Astrocyte (in vitro differentiated cells and primary cell): Measurements from ENCODE around the gene FBN1. TPM values are rescaled to one million over a fixed set of nuclear protein-coding genes. Genes with fewer than 3 reads are reported as not detected.

ENCODE experiments used
- DNase-seq: peaks from one replicate; pipeline ENCODE4 v3.0.0-alpha.2; 2010; ENCODE audit warnings: low read depth
- FAIRE-seq: peaks from 2 replicates; lab custom pipeline; 2011; peaks lifted over from hg19 to GRCh38; lab: Jason Lieb, UNC
- H2AFZ ChIP-seq: 2 replicates; pipeline ENCODE4 v1.6.0; 2012; ENCODE audit warnings: low read depth, low read length, inconsistent platforms
- H3K27ac ChIP-seq: 2 replicates; pipeline ENCODE4 v1.5.1; 2011; ENCODE audit warnings: low read depth, low read length, inconsistent platforms
- H3K27me3 ChIP-seq: 2 replicates; pipeline ENCODE4 v1.6.0; 2011; ENCODE audit warnings: low read length, inconsistent platforms; ENCODE audit not compliant: insufficient read depth
- H3K36me3 ChIP-seq: 2 replicates; pipeline ENCODE4 v1.5.1; 2011; ENCODE audit warnings: low read length, inconsistent platforms; ENCODE audit not compliant: insufficient read depth
- H3K4me1 ChIP-seq: 2 replicates; pipeline ENCODE4 v1.5.1; 2011; ENCODE audit warnings: low read length, inconsistent platforms; ENCODE audit not compliant: insufficient read depth
- H3K4me2 ChIP-seq: 2 replicates; pipeline ENCODE4 v1.6.0; 2012; ENCODE audit warnings: low read length, inconsistent platforms
- H3K4me3 ChIP-seq: 2 replicates; pipeline ENCODE4 v1.5.1; 2011; ENCODE audit warnings: low read depth, mild to moderate bottlenecking, low read length, inconsistent platforms; ENCODE audit not compliant: insufficient read depth
- H3K79me2 ChIP-seq: 2 replicates; pipeline ENCODE4 v1.6.0; 2012; ENCODE audit warnings: mild to moderate bottlenecking, low read length, inconsistent platforms; ENCODE audit not compliant: insufficient read depth
- H3K9ac ChIP-seq: 2 replicates; pipeline ENCODE4 v1.6.0; 2012; ENCODE audit warnings: mild to moderate bottlenecking, low read length, inconsistent platforms
- H3K9me3 ChIP-seq: 2 replicates; pipeline ENCODE4 v1.5.1; 2012; ENCODE audit warnings: low read depth, mild to moderate bottlenecking, low read length, inconsistent platforms; ENCODE audit not compliant: insufficient read depth
- H4K20me1 ChIP-seq: 2 replicates; pipeline ENCODE4 v1.6.0; 2012; ENCODE audit warnings: low read length, inconsistent platforms; ENCODE audit not compliant: insufficient read depth
- H3K27ac Mint-ChIP-seq: one replicate; pipeline ENCODE4 v1.8.0; 2021; ENCODE audit warnings: mild to moderate bottlenecking, mixed read lengths; ENCODE audit not compliant: unreplicated experiment
- H3K27me3 Mint-ChIP-seq: one replicate; pipeline ENCODE4 v1.8.0; 2021; ENCODE audit warnings: low read depth, mixed read lengths; ENCODE audit not compliant: unreplicated experiment
- H3K36me3 Mint-ChIP-seq: one replicate; pipeline ENCODE4 v1.8.0; 2021; ENCODE audit warnings: low read depth, mixed read lengths; ENCODE audit not compliant: unreplicated experiment
- H3K4me1 Mint-ChIP-seq: one replicate; pipeline ENCODE4 v1.8.0; 2021; ENCODE audit warnings: low read depth, mixed read lengths; ENCODE audit not compliant: unreplicated experiment
- H3K4me3 Mint-ChIP-seq: one replicate; pipeline ENCODE4 v1.8.0; 2021; ENCODE audit warnings: mild to moderate bottlenecking, moderate library complexity, mixed read lengths; ENCODE audit not compliant: unreplicated experiment
- H3K9me3 Mint-ChIP-seq: one replicate; pipeline ENCODE4 v1.8.0; 2021; ENCODE audit warnings: mild to moderate bottlenecking, mixed read lengths; ENCODE audit not compliant: unreplicated experiment
- EZH2 ChIP-seq: IDR thresholded peaks from 2 replicates; pipeline ENCODE4 v1.6.1; 2012; ENCODE audit warnings: mild to moderate bottlenecking, low read length, inconsistent platforms; ENCODE audit not compliant: insufficient read depth
- total RNA-seq: library from RNA; stranded (reverse); gene quantifications from 2 replicates; pipeline ENCODE4 v1.2.1, GENCODE V29; 2021
- TF ChIP-seq, protein P1 (sequence below): IDR thresholded peaks from 2 replicates; pipeline ENCODE4 v1.5.1; 2011; ENCODE audit warnings: low read depth, mild to moderate bottlenecking, inconsistent platforms, low read length, moderate library complexity; ENCODE audit not compliant: insufficient read depth

FBN1 gene
- total RNA-seq, 1 donor from 2014 or later, result 210 TPM

DNA sequence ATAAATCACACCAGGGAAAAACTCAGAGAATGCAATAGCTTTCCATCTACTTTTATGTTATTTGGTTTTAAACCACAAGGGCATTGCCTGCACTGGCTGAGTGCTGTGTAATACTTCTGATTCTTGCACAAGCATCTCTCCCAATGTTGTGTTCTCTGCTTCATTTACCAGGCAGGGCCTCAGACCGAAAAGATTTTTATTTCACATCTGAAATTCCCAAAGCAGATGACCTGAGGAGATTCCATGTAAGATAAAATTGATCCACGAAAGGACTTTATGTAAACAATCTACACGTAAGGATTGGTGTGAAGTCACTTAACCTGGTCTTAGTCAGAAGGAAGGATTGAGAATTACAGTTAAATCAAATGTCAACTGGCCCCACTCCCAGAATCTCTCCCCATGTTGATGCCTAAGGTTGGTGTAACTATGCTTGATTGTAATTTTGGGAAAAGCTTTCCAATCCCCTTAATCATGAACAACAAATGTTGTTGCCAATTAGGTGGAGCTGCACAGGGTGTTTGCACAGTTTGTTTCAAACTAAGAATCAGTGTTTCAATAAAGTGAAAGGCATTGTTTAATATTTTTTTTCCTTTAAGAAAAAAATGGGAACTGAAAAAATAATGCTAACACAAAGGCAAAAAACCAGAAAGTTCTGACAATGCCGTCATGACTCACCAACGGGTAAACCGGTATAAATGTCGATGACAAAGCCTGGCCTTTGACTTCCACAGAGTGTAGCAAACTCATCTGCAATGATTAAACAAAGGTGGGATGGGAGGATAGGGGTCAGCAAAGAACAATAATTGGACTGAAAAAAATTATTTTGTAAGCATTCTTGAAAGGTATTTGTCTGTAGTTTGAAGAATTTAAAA is 185.7 kb downstream of the FBN1 start:
- H3K4me3 Mint-ChIP-seq, result no peak overlapping the region
- FAIRE-seq, result peak; percentile 41
- Histone ChIP-seq H3K79me2 (no peaks in the 10 kb centered on the region), H4K20me1 (peaks cover 6% of the 10 kb centered on the region), H3K9me3 (no peaks in the 10 kb centered on the region), H3K27ac (peak overlapping the region; percentile 69), H3K9ac (peak overlapping the region; percentile 2), H2AFZ (no peak overlapping the region), H3K4me1 (peaks cover 12% of the 10 kb centered on the region), H3K4me2 (peak overlapping the region; percentile 19), H3K36me3 (peaks cover 84% of the 10 kb centered on the region), H3K27me3 (no peaks in the 10 kb centered on the region), H3K4me3 (no peak overlapping the region)
- H3K4me1 Mint-ChIP-seq, result no peaks in the 10 kb centered on the region
- H3K27ac Mint-ChIP-seq, result no peak overlapping the region
- H3K36me3 Mint-ChIP-seq, result peaks cover 54% of the 10 kb centered on the region
- TF ChIP-seq, protein P1, sequence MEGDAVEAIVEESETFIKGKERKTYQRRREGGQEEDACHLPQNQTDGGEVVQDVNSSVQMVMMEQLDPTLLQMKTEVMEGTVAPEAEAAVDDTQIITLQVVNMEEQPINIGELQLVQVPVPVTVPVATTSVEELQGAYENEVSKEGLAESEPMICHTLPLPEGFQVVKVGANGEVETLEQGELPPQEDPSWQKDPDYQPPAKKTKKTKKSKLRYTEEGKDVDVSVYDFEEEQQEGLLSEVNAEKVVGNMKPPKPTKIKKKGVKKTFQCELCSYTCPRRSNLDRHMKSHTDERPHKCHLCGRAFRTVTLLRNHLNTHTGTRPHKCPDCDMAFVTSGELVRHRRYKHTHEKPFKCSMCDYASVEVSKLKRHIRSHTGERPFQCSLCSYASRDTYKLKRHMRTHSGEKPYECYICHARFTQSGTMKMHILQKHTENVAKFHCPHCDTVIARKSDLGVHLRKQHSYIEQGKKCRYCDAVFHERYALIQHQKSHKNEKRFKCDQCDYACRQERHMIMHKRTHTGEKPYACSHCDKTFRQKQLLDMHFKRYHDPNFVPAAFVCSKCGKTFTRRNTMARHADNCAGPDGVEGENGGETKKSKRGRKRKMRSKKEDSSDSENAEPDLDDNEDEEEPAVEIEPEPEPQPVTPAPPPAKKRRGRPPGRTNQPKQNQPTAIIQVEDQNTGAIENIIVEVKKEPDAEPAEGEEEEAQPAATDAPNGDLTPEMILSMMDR, result no peak
- no peak for TF ChIP-seq EZH2
- H3K27me3 Mint-ChIP-seq, result no peaks in the 10 kb centered on the region
- no peaks in the 10 kb centered on the region for H3K9me3 Mint-ChIP-seq
- peak; percentile 88 for DNase-seq

DNA sequence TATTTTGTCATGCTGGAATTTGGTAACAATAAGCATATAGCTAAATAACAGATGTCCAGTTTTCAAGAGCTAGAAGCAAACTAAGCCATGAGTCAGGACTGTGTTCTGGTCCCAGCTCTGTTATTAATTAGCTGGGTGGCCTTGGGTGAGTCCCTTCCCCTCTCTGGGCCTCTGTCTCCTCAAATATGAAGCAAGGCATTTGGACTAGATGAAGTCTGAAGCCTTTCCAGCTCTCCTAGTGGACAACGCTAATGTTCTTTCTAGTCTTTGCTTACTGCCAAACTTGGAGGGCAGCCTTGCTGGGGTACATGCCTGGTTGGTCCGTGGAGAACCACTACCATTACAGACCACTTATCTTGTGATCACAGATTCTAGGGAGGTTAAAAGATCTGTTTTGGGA is 186.6 kb downstream of the FBN1 start:
- FAIRE-seq (no peak), DNase-seq (no peak)
- Mint-ChIP-seq H3K9me3 (no peaks in the 10 kb centered on the region), H3K36me3 (peaks cover 46% of the 10 kb centered on the region), H3K27me3 (no peaks in the 10 kb centered on the region), H3K27ac (no peak overlapping the region), H3K4me3 (no peak overlapping the region), H3K4me1 (no peaks in the 10 kb centered on the region)
- peak overlapping the region; percentile 69 for H3K27ac ChIP-seq
- H3K4me2 ChIP-seq, result no peak overlapping the region
- peaks cover 10% of the 10 kb centered on the region for H4K20me1 ChIP-seq
- no peak overlapping the region for H3K9ac ChIP-seq
- H3K79me2 ChIP-seq, result no peaks in the 10 kb centered on the region
- H2AFZ ChIP-seq, result no peak overlapping the region
- no peaks in the 10 kb centered on the region for H3K27me3 ChIP-seq
- H3K4me3 ChIP-seq, result no peak overlapping the region
- peaks cover 12% of the 10 kb centered on the region for H3K4me1 ChIP-seq
- no peak for TF ChIP-seq EZH2
- TF ChIP-seq, protein P1, result no peak
- H3K36me3 ChIP-seq, result peaks cover 88% of the 10 kb centered on the region
- H3K9me3 ChIP-seq, result no peaks in the 10 kb centered on the region

DNA sequence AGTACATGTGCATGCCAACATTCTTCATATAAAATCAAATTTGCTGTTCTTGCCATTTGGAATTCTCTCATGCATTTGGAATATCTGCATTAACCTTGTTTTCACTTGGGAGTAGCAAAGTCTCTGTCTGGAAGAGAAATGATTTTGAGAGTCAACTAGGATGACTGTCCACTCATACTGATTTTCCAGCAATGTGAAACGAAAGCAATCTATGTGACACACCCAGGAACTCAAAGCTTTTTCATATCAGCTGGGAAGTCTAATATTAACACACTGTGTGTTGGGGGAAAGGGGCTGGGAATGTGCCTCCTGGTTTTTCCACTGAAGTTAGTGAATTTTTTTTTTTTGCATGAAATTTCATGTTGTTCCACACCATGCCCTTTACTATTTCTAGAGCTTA is 189.4 kb downstream of the FBN1 start:
- Histone ChIP-seq H2AFZ (no peak overlapping the region), H3K9ac (no peak overlapping the region), H3K4me1 (peaks cover 24% of the 10 kb centered on the region), H3K79me2 (no peaks in the 10 kb centered on the region), H3K36me3 (peaks cover 82% of the 10 kb centered on the region), H3K4me3 (no peak overlapping the region), H3K9me3 (no peaks in the 10 kb centered on the region), H4K20me1 (peaks cover 14% of the 10 kb centered on the region), H3K27ac (no peak overlapping the region), H3K4me2 (no peak overlapping the region), H3K27me3 (no peaks in the 10 kb centered on the region)
- DNase-seq, result no peak
- Mint-ChIP-seq H3K4me1 (no peaks in the 10 kb centered on the region), H3K27ac (no peak overlapping the region), H3K27me3 (no peaks in the 10 kb centered on the region), H3K4me3 (no peak overlapping the region), H3K36me3 (peaks cover 54% of the 10 kb centered on the region), H3K9me3 (no peaks in the 10 kb centered on the region)
- TF ChIP-seq EZH2, result no peak
- TF ChIP-seq, protein P1, result no peak
- no peak for FAIRE-seq
